ENCODE results near the gene HTT-AS.

- no peak for TF ChIP-seq POLR2A (IDR thresholded peaks at IDR 0.05)
- TF ChIP-seq, protein P1, sequence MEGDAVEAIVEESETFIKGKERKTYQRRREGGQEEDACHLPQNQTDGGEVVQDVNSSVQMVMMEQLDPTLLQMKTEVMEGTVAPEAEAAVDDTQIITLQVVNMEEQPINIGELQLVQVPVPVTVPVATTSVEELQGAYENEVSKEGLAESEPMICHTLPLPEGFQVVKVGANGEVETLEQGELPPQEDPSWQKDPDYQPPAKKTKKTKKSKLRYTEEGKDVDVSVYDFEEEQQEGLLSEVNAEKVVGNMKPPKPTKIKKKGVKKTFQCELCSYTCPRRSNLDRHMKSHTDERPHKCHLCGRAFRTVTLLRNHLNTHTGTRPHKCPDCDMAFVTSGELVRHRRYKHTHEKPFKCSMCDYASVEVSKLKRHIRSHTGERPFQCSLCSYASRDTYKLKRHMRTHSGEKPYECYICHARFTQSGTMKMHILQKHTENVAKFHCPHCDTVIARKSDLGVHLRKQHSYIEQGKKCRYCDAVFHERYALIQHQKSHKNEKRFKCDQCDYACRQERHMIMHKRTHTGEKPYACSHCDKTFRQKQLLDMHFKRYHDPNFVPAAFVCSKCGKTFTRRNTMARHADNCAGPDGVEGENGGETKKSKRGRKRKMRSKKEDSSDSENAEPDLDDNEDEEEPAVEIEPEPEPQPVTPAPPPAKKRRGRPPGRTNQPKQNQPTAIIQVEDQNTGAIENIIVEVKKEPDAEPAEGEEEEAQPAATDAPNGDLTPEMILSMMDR (IDR thresholded peaks at IDR 0.05): no peak
Measured at GRCh38 chr4:3067473-3068001, 6.8 kb downstream of the HTT-AS start.

All from esophagus squamous epithelium (tissue), 4 donors.